ENCODE data around the gene HES4.

The HES4 gene

DNA sequence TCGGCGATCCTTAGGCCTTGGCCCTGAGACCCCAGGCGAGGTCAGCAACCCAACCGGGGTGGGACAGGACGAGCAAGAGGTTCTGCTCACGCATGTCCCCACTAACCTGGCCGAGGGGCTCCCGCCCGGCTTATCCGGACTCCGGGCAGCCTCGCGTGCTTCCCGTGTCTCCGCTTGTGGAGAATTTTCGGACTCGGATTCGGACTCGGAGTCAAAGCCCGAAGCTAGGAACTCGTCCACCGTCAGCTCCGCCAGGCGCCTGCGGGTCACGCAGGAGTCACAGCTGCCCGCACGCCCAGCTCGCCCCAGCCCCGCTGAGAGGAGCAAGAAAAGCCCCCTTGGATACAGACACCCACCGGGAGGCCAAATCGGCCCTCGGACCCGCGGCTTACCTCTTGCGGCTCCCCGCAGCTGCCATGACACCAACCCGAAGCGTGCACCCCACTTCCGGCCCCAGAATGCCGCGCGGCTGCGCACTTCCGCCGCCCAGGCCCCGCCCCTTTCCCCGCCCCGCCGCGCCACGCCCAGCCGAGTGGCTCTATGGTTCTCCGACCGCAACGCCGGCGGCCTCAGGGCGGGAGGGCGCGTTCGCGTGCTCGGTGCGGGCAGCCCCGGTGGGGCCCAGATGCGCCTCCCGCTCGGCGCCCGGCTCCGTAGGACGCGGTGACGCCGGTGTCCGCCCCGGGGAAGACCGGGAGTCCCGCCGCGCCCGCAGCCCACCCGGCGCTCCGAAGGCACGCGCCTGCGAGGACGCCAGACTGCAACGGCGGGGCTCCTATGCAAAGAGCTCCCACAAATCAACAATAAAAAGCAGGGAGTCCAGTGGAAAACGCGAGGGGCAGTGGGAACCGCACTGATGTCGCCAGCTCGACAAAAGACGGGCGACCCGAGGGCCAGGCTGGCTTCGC lies 40.8 kb downstream of the HES4 start, which contains the start of gene NOC2L:
NOC2L (minus strand) TSS at position 434 of the 908 bp plus-strand sequence; CDS start at position 418, 16 bp downstream.
- Histone ChIP-seq H3K9me3 (ENCODE audit: control insufficient read depth in 1 of 2, low read length in 2 of 2) (no peaks in the 10 kb centered on the region), H3K27me3 (ENCODE audit: low read depth, low read length) (no peaks in the 10 kb centered on the region), H3K4me3 (ENCODE audit: low read depth in 1 of 2, low read length in 2 of 2) (peak within 1 kb of the TSS; percentile 92 to 96), H3K4me1 (ENCODE audit: control insufficient read depth in 1 of 2, insufficient read depth in 2 of 2, low read length in 2 of 2) (peaks cover 5 to 34% of the 10 kb centered on the region in 2 donors), H3K36me3 (ENCODE audit: control insufficient read depth in 1 of 2, insufficient read depth in 2 of 2, low read length in 2 of 2) (peaks cover 26 to 40% of the 10 kb centered on the region in 2 donors), H3K27ac (ENCODE audit: low read length) (peak within 1 kb of the TSS; percentile 56)

DNA sequence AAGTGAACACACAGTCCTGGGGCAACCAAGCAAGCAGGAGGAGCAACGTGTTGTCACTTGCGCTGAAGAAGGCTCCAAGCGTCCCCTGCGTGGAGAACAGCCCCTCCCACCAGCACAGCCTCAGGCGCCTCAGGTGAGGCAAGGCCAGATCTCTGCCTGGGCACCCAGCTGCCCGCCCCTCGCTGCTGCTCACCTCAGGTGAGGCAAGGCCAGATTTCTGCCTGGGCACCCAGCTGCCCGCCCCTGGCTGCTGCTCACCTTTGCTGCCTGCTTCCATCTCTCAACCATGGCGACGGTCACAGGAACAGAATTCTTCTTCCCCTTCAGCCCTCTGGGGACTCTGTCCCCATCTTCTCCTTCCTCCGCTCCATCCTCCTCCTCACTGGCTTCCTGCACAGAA lies 43.3 kb downstream of the HES4 start:
- Histone ChIP-seq H3K27me3 (ENCODE audit: low read depth, low read length) (no peaks in the 10 kb centered on the region), H3K4me1 (ENCODE audit: control insufficient read depth in 1 of 2, insufficient read depth in 2 of 2, low read length in 2 of 2) (peaks cover 5 to 34% of the 10 kb centered on the region in 2 donors), H3K27ac (ENCODE audit: low read length) (no peak overlapping the region), H3K9me3 (ENCODE audit: control insufficient read depth in 1 of 2, low read length in 2 of 2) (no peaks in the 10 kb centered on the region), H3K4me3 (ENCODE audit: low read depth in 1 of 2, low read length in 2 of 2) (no peak overlapping the region), H3K36me3 (ENCODE audit: control insufficient read depth in 1 of 2, insufficient read depth in 2 of 2, low read length in 2 of 2) (peaks cover 29 to 55% of the 10 kb centered on the region in 2 donors)

DNA sequence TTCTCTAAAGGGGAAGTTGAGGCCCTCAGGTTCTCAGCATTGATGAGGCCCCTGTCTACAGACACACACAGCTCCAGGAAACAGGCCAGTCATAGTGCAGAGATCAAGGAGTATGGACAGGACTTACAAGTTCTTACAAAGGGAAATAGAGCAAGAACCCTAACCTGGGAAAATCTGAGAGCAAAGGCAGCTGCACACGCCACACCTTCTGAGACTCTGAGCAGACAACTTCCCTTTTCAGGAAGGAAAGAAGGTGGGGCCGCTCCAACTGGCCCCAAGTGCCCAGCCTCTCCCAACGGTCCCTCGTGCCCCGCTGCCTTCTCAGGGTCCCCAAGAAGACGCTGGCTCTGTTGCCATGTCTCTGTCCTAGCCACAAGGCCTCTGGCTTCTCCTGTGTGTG lies 44.4 kb downstream of the HES4 start:
- H3K9me3 ChIP-seq (ENCODE audit: control insufficient read depth in 1 of 2, low read length in 2 of 2), result no peaks in the 10 kb centered on the region
- H3K27ac ChIP-seq (ENCODE audit: low read length), result no peak overlapping the region
- no peak overlapping the region for H3K4me3 ChIP-seq (ENCODE audit: low read depth in 1 of 2, low read length in 2 of 2)
- peaks cover 5 to 29% of the 10 kb centered on the region in 2 donors for H3K4me1 ChIP-seq (ENCODE audit: control insufficient read depth in 1 of 2, insufficient read depth in 2 of 2, low read length in 2 of 2)
- H3K27me3 ChIP-seq (ENCODE audit: low read depth, low read length), result no peaks in the 10 kb centered on the region
- H3K36me3 ChIP-seq (ENCODE audit: control insufficient read depth in 1 of 2, insufficient read depth in 2 of 2, low read length in 2 of 2), result peaks cover 33 to 67% of the 10 kb centered on the region in 2 donors

DNA sequence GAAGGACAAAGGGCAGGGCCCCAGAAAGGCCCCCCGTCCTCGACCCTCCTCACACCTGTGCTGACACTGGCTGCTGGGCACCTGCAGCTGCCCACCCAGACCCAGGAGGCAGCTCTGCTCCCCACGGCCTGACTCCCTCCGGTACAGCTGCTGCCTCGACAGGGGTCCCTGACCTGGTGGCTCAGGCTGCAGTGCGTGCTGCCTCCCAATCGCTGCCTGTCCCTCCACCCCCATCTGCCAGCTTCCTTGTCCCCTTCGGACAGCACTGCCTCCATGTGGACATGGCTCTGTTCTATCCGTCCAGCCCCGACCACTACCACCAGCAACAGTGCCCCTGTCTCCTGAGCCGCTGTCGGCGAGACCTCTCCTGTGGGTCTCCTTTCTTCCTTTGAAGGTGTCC lies 45.0 kb downstream of the HES4 start:
- Histone ChIP-seq H3K36me3 (ENCODE audit: control insufficient read depth in 1 of 2, insufficient read depth in 2 of 2, low read length in 2 of 2) (peaks cover 39 to 72% of the 10 kb centered on the region in 2 donors), H3K27ac (ENCODE audit: low read length) (no peak overlapping the region), H3K4me3 (ENCODE audit: low read depth in 1 of 2, low read length in 2 of 2) (no peak overlapping the region), H3K9me3 (ENCODE audit: control insufficient read depth in 1 of 2, low read length in 2 of 2) (no peaks in the 10 kb centered on the region), H3K27me3 (ENCODE audit: low read depth, low read length) (no peaks in the 10 kb centered on the region), H3K4me1 (ENCODE audit: control insufficient read depth in 1 of 2, insufficient read depth in 2 of 2, low read length in 2 of 2) (peaks cover 5 to 27% of the 10 kb centered on the region in 2 donors)

DNA sequence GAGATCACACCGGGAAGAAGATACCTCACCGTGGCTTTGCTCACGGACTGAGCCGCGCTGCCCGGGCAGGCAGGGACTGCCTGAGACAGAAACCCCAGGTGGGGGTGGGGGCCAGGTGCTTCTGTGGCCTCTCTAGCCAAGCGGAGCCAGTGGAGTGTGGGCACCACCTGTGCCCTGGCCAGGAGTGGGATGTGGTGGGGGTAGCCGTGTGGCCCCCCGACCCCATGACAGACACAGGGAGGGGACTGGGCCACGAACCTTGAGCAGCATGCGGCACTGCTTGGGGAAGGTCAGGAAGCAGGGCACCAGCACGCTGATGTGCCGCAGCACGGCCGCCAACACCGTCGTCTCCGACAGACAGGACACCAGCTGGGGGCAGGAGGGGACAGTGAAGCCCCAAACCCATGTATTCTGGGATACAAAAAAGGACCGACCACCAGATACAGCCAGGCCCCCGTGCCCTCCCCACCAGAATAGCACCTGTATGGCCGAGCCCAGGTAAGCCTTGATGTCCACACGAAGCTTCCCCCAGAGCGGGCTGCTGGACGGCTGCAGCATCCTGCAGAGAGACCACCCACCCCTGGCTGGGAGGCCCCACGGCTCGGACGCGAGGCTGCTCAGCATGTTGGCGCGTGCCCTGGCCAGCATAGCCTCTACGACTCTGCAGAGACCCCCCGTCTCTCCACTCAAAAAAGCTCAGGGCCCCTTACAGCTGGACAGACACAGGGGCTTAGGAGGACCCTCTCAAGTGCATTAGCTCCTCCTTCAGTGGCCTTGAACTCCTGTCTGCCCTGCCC lies 46.2 kb downstream of the HES4 start:
- no peak overlapping the region for H3K4me3 ChIP-seq (ENCODE audit: low read depth in 1 of 2, low read length in 2 of 2)
- no peak overlapping the region for H3K27ac ChIP-seq (ENCODE audit: low read length)
- no peaks in the 10 kb centered on the region for H3K9me3 ChIP-seq (ENCODE audit: control insufficient read depth in 1 of 2, low read length in 2 of 2)
- peaks cover 41 to 85% of the 10 kb centered on the region in 2 donors for H3K36me3 ChIP-seq (ENCODE audit: control insufficient read depth in 1 of 2, insufficient read depth in 2 of 2, low read length in 2 of 2)
- peaks cover 5 to 20% of the 10 kb centered on the region in 2 donors for H3K4me1 ChIP-seq (ENCODE audit: control insufficient read depth in 1 of 2, insufficient read depth in 2 of 2, low read length in 2 of 2)
- H3K27me3 ChIP-seq (ENCODE audit: low read depth, low read length), result no peaks in the 10 kb centered on the region

DNA sequence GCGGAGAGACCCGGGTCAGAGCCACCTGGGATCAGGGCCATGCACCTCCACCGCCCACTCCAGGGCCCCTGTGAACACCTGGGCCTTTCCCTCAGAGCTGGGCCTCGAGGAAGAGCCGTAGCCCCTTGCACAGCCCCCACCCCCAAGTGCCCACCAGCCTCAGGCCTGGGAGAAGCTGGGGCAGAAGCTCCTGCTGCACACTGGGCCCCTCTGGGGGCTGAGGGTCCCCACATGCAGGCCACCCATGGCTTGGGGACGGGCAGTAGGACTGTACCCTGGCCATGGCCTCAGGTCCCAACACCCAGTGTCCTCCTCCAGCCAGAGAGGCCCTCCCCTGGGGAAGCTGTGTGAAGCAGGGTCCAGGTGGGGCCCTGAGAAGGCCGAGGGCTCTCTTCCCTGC lies 47.3 kb downstream of the HES4 start:
- Histone ChIP-seq H3K4me3 (ENCODE audit: low read depth in 1 of 2, low read length in 2 of 2) (no peak overlapping the region), H3K9me3 (ENCODE audit: control insufficient read depth in 1 of 2, low read length in 2 of 2) (no peaks in the 10 kb centered on the region), H3K27ac (ENCODE audit: low read length) (no peak overlapping the region), H3K27me3 (ENCODE audit: low read depth, low read length) (no peaks in the 10 kb centered on the region), H3K4me1 (ENCODE audit: control insufficient read depth in 1 of 2, insufficient read depth in 2 of 2, low read length in 2 of 2) (peaks cover 2 to 9% of the 10 kb centered on the region in 2 donors), H3K36me3 (ENCODE audit: control insufficient read depth in 1 of 2, insufficient read depth in 2 of 2, low read length in 2 of 2) (peaks cover 41 to 96% of the 10 kb centered on the region in 2 donors)

DNA sequence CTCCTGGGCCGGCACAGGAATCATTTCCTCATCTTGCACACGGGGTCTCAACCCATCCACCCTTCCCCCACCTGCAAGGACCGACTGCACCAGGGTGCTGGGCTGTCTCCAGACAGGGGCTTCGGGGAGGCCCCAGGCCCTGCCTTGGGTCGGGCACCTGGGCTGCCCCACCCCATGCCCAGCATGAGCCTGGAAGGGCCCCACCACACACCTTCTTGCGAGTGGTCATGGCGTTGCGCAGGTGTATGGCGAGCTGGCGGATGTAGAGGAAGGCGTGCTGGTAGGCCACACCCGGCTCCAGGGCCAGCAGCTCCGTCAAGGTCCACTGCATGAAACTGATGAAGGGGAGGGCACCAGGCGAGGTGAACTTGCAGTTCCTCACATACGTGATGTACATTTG lies 47.7 kb downstream of the HES4 start:
- Histone ChIP-seq H3K27ac (ENCODE audit: low read length) (no peak overlapping the region), H3K4me3 (ENCODE audit: low read depth in 1 of 2, low read length in 2 of 2) (no peak overlapping the region), H3K36me3 (ENCODE audit: control insufficient read depth in 1 of 2, insufficient read depth in 2 of 2, low read length in 2 of 2) (peaks cover 41 to 100% of the 10 kb centered on the region in 2 donors), H3K9me3 (ENCODE audit: control insufficient read depth in 1 of 2, low read length in 2 of 2) (no peaks in the 10 kb centered on the region), H3K4me1 (ENCODE audit: control insufficient read depth in 1 of 2, insufficient read depth in 2 of 2, low read length in 2 of 2) (peaks cover 0 to 5% of the 10 kb centered on the region in 2 donors), H3K27me3 (ENCODE audit: low read depth, low read length) (no peaks in the 10 kb centered on the region)

DNA sequence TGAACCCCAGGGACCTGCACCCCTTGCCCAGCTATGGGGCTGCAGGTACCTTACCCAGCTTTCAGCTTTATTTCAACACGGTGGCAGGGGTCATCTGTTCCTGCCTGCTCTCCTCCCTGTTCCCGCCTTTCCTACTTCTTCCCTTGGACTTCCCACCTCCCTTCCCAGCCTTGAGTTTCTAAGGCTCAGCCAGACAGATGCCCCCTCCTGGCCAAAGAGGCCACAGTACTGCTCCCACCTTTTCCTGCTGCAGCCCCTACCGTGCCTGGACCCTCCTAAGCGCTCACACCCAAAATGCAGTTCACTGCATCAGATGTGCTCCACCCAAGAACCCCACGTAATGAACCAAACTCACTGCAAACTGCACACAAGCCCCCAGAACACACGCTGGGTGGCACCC lies 48.5 kb downstream of the HES4 start:
- Histone ChIP-seq H3K4me1 (ENCODE audit: control insufficient read depth in 1 of 2, insufficient read depth in 2 of 2, low read length in 2 of 2) (no peaks in the 10 kb centered on the region), H3K27me3 (ENCODE audit: low read depth, low read length) (no peaks in the 10 kb centered on the region), H3K27ac (ENCODE audit: low read length) (no peak overlapping the region), H3K36me3 (ENCODE audit: control insufficient read depth in 1 of 2, insufficient read depth in 2 of 2, low read length in 2 of 2) (peaks cover 35 to 98% of the 10 kb centered on the region in 2 donors), H3K4me3 (ENCODE audit: low read depth in 1 of 2, low read length in 2 of 2) (no peak overlapping the region), H3K9me3 (ENCODE audit: control insufficient read depth in 1 of 2, low read length in 2 of 2) (no peaks in the 10 kb centered on the region)

DNA sequence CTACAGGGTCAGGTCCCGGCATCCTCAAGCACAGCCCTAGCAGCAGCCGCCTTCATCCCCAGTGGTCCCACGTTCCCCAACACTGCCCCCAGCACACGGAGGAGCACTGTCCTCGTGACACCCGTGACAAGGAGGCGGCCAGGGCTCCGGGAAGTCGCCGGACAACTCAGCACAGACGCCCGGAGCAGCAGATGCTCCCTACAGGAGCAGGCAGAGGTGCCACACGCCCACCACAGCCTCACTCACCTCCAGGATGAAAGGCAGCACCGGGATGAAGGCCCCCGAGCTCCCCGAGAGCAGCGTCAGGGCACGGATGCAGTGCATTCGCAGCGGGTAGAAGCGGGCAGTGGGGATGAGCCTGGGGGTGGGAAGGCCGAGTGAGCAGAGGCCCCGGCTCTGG lies 49.0 kb downstream of the HES4 start:
- H3K27me3 ChIP-seq (ENCODE audit: low read depth, low read length), result no peaks in the 10 kb centered on the region
- H3K27ac ChIP-seq (ENCODE audit: low read length), result no peak overlapping the region
- H3K4me3 ChIP-seq (ENCODE audit: low read depth in 1 of 2, low read length in 2 of 2), result no peak overlapping the region
- H3K4me1 ChIP-seq (ENCODE audit: control insufficient read depth in 1 of 2, insufficient read depth in 2 of 2, low read length in 2 of 2), result no peaks in the 10 kb centered on the region
- H3K36me3 ChIP-seq (ENCODE audit: control insufficient read depth in 1 of 2, insufficient read depth in 2 of 2, low read length in 2 of 2), result peaks cover 35 to 97% of the 10 kb centered on the region in 2 donors
- no peaks in the 10 kb centered on the region for H3K9me3 ChIP-seq (ENCODE audit: control insufficient read depth in 1 of 2, low read length in 2 of 2)

DNA sequence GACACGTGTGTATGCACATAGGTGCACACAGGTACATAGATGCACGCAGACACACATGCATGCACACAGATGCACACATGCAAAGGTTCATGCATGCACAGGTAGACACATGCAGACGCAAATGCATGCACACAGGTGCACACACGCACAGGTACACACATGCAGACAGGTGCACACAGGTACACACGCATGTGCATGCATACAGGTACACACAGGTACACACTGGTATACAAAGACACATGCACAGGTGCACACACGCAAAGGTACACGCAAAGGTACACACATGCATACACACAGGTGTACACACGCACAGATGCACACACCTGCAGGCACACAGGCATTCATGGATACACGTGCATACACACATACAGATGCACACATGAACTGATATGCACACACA lies 49.6 kb downstream of the HES4 start:
- no peak overlapping the region for H3K27ac ChIP-seq (ENCODE audit: low read length)
- no peak overlapping the region for H3K4me3 ChIP-seq (ENCODE audit: low read depth in 1 of 2, low read length in 2 of 2)
- no peaks in the 10 kb centered on the region for H3K27me3 ChIP-seq (ENCODE audit: low read depth, low read length)
- H3K36me3 ChIP-seq (ENCODE audit: control insufficient read depth in 1 of 2, insufficient read depth in 2 of 2, low read length in 2 of 2), result peaks cover 31 to 97% of the 10 kb centered on the region in 2 donors
- no peaks in the 10 kb centered on the region for H3K9me3 ChIP-seq (ENCODE audit: control insufficient read depth in 1 of 2, low read length in 2 of 2)
- H3K4me1 ChIP-seq (ENCODE audit: control insufficient read depth in 1 of 2, insufficient read depth in 2 of 2, low read length in 2 of 2), result no peaks in the 10 kb centered on the region
